DMS53 (cell line): ENCODE data around the gene COQ2.

Experiments used
- DNase-seq: peaks from one replicate; lab custom pipeline; 2025; lab: John Stamatoyannopoulos, UW

COQ2 gene

DNA sequence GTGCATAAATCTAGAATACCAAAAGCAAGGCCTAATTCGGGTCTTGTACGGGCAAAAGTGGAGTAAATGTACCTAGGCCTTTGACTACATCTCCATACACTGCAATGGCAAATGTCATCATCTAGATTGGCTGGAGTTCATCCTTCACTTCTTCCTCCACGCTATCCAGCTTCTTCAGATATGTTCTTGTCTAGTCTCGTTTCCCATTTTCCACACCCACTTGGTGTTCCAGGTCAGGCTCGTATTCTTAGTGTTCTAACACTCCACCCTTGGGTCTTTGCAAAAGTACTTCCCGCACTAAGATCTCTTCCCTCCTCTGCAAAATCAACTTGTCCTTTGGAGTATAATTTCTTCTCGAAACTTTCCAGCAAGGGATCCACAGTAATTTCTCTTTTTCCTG is 1.4 kb downstream of the COQ2 start:
- DNase-seq = peak; percentile 15

DNA sequence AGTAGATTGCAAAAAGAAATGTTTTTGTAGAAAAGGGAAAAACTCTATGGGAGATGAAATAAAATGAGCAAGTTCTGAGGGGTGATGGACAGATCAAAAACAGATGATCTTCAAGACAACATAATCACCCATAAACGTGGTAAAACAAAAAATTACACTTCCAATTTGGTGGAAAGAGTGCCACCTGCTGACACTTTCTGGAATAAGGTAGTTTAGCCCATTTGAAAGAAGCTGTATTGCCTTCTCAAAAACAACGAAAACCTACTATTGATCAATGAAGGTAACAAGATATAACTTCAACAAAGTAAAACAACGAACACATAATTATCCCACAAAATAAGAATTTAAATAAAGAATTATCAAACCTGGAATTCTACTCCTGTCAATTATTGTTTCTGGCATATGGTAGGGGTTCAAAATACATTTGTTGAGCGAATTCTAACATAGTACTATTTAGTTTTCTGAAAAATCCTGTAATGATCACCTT is 2.5 kb downstream of the COQ2 start:
- DNase-seq = peak; percentile 70

DNA sequence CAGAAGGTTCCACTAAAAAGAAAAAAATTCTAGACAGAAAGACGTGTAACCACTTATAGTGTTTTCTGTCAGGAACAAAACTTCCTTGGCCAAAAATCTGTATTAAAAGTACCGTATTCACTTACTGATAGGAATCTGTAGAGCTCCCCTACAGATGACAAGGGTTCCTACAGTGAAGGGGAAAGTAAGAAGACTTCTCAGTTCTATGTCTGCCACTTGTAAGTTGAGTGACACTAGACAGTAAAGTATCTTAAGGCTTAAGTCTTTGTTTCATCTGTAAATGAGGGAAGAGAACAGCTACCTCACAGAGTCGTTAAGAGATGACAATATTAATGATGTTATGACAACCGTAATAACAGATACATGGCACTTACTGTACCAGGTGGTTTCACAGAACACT is 3.3 kb downstream of the COQ2 start:
- peak; percentile 2 for DNase-seq

DNA sequence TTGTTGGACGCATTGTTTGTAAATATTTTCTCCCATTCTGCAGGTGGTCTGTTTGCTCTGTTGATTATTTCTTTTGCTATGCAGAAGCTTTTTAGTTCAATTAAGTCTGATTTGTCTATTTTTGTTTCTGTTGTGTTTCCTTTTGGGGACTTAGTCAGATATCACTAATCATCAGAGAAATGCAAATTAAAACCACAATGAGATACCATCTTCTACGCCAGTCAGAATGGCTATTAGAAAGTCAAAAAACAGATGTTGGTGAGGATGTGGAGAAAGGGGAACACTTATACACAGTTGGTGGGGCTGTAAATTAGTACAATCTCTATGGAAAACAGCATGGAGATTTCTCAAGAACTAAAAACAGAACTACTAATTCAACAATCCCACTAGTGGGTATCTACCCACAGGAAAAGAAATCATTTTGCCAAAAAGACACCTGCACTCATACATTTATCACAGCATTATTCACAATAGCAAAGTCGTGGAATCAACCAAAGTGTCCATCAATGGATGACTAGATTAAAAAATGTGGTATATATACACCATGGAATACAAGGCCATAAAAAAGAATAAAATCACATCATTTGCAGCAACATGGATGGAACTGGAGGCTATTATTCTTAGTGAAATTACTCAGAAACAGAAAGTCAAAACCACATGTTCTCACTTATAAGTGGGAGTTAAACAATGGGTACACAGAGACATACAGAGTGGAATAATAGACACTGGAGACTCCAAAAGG is 8.1 kb downstream of the COQ2 start:
- DNase-seq = no peak

DNA sequence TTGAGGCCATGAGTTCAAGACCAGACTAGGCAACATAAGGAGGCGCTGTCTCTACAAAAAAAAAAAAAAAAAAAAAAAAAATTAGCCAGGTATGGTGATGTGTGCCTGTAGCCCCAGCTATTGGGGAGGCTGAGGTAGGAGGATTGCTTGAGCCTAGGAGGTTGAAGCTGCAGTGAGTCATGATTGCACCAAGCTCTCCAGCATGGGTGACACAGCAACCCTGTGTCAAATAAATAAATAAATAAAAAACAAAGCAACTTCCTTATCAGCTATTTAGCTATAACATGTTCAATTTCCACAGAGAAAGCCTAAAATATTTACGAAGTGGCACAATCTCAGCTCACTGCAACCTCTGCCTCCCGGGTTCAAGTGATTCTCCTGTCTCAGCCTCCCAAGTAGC is 10.7 kb downstream of the COQ2 start:
- peak; percentile 2 for DNase-seq

DNA sequence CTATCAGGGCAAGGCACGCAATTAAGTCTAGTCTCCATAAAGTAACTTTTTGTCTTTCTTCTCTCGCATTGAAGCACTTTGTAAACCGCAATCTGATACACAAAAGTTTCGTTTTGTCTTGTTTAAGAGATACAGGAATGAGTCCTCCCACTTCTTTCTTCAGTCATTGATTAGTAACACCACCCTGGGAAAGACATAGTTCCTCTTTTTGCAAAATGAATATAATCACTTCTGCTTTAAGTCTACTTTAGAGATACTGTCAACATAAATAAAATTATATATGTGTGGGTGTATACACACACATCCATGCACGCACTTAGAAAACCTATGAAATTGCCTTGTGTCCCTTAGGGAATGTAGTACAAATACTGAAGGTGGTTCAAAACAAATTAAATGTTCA is 11.7 kb downstream of the COQ2 start:
- DNase-seq = no peak

DNA sequence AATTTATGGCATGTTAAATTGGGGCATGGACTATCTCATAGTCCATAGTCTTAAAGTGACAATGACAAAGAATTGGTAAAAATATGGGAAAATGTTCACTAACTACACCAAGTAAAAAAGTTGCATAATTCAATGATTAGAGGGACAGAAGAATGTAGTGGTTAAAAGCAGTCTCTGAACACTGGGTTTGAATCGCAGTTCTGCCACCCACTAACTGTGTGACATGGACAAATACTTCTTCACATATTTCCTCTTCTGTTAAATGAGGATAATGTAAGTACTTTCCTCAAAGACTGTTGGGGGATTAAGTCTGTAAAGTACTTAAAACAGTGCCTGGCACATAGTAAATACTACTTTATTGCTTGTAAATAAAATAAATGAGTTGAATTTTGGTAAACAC is 15.3 kb downstream of the COQ2 start:
- no peak for DNase-seq

DNA sequence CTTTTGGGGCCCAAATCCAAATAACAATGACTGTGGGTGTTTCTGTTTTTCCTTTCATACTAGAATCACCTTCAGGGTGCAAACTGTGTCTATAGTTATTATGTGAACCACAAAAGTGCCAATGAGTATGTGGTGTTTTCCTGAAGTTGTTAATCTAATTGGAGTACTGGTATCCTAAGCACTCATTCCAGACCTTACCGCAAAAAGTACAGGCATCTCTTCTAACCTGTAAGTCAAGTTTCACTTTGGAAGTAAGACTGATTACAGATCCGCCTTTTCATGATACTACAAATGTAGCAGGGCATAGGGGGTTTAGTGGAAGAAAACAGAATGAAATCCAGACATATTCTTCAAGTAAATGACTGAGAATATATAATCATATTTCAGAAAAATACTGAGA is 16.1 kb downstream of the COQ2 start:
- no peak for DNase-seq

DNA sequence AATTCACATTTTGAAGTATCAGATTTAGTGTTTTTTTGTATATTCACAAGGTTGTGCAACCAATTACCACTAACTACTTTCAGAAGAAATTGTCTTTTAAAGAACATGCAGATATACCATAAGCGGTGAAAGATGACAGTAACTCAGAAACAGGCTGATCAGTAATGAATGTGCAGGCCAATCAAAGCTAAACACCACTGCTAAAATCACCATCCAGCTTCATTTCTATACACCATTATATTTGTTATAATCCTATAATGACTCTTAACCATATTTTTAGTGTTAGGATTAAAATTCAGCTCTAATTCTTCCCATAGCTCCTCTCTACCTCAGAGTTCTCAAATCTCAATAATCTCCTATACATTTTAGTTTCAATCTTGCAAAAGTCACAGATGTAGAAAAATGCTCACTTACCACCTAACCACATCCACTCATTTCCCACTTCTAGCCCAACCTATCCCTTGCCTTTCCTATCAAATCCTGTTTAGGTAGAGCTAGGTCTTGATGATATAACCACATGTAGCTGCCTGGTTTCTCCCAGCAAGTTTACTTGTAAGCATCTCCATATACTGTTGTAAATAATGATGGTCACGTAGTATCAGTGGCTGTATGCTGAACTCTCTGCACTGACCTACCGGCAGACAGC is 16.6 kb downstream of the COQ2 start:
- DNase-seq = no peak

DNA sequence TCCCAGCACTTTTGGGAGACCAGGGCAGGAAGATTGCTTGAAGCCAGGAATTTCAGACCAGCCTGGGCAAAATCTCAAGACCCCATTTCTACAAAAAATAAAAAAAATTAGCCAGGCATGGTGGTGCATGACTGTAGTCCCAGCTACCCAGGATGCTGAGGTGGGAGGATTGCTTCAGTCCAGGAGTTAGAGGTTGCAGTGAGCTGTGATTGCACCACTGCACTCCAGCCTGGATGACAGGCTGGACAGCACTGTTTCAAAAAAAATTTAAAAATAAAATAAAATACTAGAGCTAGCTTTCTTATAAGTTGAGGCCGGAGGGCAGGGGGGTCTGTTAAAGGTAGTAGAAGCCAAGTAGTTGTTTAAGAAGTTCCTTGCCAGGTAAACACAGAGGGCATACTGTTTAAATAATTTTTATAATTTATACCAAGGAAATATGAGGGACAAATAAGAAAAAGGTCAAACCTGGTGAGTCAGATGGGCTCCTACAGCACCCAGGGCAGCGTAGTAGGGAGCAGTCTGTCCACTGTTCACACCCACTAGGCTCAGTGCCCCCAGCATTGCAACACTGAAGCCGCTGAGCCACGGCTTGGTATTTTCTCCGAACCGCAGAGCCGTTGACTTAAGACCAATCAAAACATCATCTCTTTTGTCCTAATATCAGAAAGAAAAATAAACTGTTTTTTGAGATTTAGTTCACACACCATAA is 17.3 kb downstream of the COQ2 start:
- no peak for DNase-seq

DNA sequence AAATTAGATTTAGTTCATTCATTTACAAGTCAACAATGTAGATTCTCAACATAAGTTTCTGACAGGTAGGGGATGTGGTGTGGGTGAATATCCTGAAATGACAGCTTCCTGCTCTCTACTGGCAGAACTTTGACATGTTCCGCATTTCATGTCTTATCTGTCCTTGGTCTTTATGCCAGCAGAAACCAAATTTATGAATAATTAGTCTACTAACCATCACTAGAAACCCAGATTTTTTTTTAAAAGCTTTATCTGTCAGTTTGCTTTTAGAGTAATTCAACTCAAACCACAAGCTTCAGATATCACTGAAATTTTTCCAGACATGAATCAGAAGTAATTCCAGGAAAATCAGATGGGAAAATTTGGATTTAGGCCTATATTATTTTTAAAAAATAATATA is 17.9 kb downstream of the COQ2 start:
- DNase-seq = no peak

DNA sequence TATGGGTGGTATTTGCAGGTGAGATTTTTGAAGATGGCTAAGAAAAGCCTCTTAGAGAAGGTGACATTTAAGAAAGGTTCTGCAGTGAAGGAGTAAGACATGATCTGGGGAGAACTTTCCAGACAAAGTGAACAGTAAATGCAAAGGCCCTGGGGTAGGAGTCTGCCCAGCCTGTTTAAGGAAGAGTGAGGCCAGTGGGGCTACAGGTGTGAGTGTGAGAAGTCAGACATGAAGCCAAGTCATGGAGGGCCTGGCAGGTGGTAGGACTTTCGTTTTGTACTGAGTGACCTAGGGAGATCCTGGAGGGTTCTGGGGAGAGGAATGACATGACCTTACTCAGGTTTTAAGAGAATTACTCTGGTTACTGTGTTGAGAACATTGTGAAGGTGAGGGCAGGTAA is 21.5 kb downstream of the COQ2 start:
- no peak for DNase-seq

DNA sequence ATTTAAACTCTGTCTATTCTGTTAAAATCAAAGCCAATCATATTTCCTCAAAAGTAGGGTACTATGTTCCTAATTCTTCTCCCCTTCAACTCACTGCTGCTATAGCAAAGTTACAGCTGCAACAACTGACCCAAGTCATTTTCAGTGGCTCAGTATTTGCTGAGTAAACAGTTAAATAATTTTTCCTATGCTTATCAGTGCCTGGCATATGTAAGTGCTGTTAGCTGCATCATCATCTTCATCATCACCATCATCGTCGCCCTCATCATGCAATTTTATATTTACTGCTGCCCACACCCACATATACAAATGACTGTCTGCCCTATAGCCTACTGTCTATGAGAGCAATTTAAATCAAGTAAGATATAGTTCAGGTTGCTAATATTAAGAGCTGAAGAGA is 21.9 kb downstream of the COQ2 start:
- no peak for DNase-seq

DNA sequence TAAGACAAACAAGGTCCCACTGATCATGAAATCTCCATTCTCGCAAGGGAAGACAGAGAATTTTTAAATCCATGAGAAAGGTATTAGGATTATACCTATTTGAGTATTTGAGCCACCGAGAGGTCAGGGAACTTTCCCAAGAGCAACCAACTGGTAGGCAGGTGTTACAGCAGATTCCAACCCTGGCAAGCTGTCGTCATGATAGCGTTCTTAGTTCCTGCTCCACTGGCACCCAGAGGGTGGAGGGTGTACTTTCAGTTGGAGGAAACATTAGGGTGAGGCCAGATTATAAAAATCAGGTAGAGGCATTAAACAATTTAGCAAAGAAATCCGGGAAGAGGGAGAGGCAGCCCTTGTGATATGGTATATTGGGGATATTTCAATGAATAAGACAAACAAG is 23.3 kb downstream of the COQ2 start:
- no peak for DNase-seq

DNA sequence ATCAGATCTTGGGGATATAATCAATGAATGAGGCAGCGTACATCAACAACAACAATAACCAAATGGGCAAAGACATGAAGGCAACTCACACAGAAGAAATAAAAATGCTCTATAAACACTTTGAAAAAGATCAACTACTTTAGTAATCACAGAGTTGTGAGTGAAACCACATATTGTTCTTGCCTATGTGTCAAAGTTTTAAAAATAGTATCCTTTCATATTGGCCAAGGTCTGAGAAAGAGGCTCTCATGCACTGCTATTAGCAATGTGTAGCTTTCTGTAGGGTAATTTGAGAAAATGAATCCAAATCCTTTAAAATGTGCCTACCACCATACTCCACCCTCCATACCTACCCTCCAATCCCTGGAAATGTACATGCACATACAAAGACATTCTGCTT is 25.0 kb downstream of the COQ2 start:
- no peak for DNase-seq

DNA sequence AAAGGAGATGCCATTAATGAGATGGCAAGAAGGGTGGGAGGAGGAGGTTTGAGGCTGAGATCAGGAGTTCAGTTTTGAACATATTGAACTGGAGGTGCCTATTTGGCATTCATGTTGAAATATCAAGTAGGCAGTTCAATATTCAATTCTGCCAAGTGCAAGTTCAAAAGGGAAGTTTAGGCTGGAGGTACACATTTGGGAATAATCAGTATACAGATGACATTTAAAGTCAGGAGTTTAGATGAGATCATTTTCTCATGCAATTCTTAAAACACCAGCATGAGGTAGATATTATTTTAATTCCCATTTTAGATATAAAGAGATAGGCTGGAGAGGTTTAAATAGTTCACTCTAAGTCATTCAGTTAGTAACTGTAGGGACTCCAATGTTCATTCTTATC is 26.1 kb downstream of the COQ2 start:
- DNase-seq = no peak

DNA sequence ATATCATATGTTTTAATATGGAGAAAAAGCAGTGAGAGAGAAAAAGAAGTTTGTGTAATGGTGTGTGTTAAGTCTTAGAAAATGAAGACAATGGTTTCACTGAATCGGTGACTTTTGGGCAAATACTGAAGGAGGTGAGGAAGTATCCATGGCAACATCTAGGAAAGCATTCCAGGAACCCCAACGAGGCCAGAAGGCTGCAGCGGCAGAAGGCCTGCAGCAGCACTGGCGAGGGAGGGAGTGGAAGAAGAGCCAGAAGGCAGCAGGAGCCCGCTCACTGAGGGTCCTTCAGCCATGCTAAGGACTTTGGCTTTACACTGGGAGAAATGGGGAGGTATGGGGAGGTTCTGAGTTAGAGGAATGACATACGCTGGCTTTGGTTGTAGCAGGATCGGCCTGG is 26.8 kb downstream of the COQ2 start:
- no peak for DNase-seq

DNA sequence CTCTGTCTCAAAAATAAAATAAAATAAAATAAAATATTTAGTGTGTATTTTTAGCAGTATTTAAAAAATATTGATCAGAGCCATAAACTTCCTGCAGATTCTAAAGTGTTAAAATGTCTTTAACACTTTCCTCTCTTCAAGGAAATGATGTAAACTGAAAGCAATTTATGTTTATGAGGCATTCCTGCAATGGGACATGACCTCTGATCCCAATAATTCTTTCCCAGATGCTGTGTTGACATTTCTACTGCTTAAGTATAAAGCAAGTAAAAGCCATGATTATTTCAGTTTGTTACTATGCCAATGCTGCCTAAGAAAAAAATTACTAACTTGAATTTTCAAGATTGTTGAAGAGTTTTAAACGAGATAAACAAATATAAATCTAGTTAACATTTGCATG is 29.0 kb downstream of the COQ2 start:
- no peak for DNase-seq

DNA sequence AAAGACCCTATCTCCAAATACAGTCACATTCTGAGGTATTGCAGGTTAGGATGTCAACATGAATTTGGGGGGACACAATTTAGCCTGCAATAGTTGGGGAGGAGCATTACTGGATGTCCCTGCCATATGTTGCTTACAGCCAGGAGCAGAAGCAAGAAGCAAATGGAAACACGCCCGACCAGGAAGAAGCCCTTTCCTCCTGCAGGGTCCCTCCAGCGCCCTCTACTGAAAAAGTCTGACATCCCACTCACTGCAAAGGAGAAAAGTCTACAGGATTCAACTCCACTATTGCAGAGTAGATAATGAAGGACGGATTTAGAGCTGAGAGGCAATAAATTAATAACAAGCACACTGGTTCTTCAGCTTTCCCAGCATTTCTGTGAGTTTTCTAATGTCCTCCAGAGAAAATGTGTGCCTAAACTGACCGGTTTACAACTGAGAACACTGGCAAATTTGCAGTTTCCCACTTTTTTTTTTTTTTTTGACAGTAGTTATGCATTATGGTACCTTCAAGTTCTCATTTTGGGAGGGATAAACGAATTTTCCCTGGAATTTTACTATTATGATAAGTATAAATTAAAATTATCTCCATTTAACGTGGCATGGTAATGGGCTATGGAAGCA is 31.7 kb downstream of the COQ2 start:
- DNase-seq = peak; percentile 81

DNA sequence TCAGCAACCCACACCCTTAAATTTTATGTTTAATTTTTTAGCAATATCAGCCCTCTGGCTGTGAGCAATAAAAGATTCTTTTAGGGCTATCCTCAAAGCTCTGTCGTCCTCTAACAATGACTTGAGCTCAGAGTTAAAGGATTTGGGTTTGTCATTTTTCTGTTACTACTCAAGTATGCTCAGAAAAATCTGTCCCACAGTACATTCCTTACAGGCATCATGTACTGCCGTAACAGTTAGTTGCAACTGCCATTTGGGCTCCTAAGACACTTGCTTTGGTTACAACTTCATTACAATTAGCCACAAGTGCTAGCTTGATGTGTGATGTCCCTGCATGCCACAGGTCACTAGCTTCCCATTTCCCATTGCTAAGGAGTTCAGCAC is 33.2 kb downstream of the COQ2 start:
- DNase-seq = no peak

DNA sequence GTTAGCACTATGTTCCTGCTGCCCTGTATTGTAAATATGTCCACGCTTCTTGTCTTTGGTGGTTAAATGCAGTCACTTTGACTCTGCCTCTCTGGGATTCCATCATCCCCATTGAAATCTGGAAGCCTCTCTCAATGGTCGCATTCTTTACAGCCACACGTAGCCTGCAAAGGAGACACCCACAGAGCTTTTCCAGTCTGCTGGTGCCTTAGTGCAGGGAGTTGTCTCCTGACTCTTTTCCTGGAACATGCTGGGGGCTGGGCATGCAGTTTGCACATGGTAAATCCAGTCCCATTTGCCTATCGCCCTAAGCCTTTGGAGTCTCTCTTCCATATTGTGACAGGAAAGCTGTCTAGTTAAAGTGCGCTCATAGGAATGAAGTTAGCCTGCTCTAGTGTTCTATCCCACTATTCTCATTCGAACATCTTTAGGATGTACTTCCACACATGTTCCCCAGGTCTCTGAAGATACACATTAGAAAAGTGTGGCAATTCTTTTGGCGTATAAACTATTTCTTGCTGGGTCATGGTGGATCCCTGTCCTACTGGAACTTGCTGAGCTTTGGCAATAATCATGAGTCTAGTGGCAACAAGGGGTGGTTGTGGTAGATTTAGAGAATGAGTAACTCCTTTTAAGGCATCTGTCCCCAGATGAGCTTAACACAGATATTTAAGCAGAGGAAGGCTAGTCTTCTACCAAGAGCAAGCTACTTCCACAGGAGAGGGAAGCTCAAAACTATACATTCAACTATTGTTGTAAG is 33.7 kb downstream of the COQ2 start:
- no peak for DNase-seq

DNA sequence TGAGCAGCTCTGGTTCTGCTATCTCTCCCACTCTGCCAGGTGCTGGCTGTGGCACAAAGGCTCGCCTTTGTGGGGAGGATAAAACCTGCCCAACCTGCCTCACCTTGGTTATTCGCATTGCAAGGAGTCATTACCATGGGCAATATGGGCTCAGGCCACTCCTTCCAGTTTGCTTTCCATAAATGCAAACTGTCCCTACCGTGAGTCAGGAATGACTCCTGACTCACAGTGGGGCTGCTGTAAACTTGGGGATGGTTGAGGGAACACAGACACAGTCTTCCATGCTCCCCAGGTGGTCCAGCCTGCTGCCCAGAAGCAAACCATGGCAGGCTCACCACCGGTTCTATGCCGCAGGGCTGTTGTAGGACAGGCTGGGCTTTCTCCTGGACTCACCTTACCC is 36.1 kb downstream of the COQ2 start:
- DNase-seq = no peak
